A549 (cell line): ENCODE measurements around the gene SYS1. TPM values are rescaled to one million over a fixed set of nuclear protein-coding genes. Genes with fewer than 3 reads are reported as not detected.

Experiments
- ATAC-seq, 2 experiments: fragments of 200-7000 bp in 1 of 2; fragments of >200 bp in 1 of 2; cut with Nextera tagmentation in 1 of 2; cut with Tn5 transposase in 1 of 2; 3 replicates each; pipeline versions ENCODE4 v1.8.0 to v1.9.1; 2018 to 2020; ENCODE audit warnings: mild to moderate bottlenecking in 1 of 2, moderate library complexity in 1 of 2
- CTCF ChIA-PET: fragments of 300-600 bp; sonication (Branson Sonifier 250); formaldehyde crosslinking; extraction: SDS; loops from one replicate; lab custom pipeline; 2021; ENCODE audit warnings: antibody characterized with exemption, inconsistent platforms; lab: Yijun Ruan, JAX
- POLR2A ChIA-PET: fragments of 350-600 bp; formaldehyde crosslinking; extraction: SDS; loops from one replicate; lab custom pipeline; 2021; ENCODE audit warnings: antibody characterized with exemption, inconsistent platforms; lab: Yijun Ruan, JAX
- DNase-seq, 2 experiments: peaks; one replicate each; pipeline versions ENCODE4 v3.0.0 to v3.0.0-alpha.2; 2011 to 2016; ENCODE audit warnings: low read depth in 1 of 2, low spot score in 1 of 2
- FAIRE-seq: peaks from 2 replicates; lab custom pipeline; 2011; peaks lifted over from hg19 to GRCh38; lab: Jason Lieb, UNC
- H3K27ac ChIP-seq, 2 experiments: fragments of >200 bp; sonication (Bioruptor Twin); formaldehyde crosslinking; 3 replicates each; pipeline ENCODE4 v1.5.1; 2016 to 2017
- H3K4me1 ChIP-seq: fragments of >200 bp; sonication (Bioruptor Twin); formaldehyde crosslinking; 3 replicates; pipeline ENCODE4 v1.6.1; 2016
- H3K4me2 ChIP-seq: fragments of >200 bp; sonication (Bioruptor Twin); formaldehyde crosslinking; 3 replicates; pipeline ENCODE4 v1.6.1; 2016
- H3K4me3 ChIP-seq: fragments of >200 bp; sonication (Bioruptor Twin); formaldehyde crosslinking; 3 replicates; pipeline ENCODE4 v1.5.1; 2016
- H3K9me3 ChIP-seq: fragments of >200 bp; sonication (Bioruptor Twin); formaldehyde crosslinking; 3 replicates; pipeline ENCODE4 v1.6.1; 2016
- CEBPB ChIP-seq, 2 experiments: fragments of >200 bp in 1 of 2; sonication (Bioruptor Twin) in 1 of 2; formaldehyde crosslinking in 1 of 2; IDR thresholded peaks; 2 replicates each; pipeline ENCODE4 v1.6.1; 2012 to 2016
- CHD2 ChIP-seq: fragments of 150-350 bp; IDR thresholded peaks from 2 replicates; pipeline ENCODE4 v1.6.1; 2014; ENCODE audit warnings: low read length; ENCODE audit not compliant: partially characterized antibody
- CHD4 ChIP-seq: fragments of 200-600 bp; sonication (generic); IDR thresholded peaks from 2 replicates; pipeline ENCODE4 v1.6.1; 2016; ENCODE audit warnings: antibody characterized with exemption, mild to moderate bottlenecking, borderline replicate concordance
- EHF ChIP-seq: fragments of 250-450 bp; sonication (Bioruptor Pico); IDR thresholded peaks from 2 replicates; pipeline ENCODE4 v1.5.0; 2020; ENCODE audit warnings: mild to moderate bottlenecking
- EP300 ChIP-seq, 2 experiments: fragments of >200 bp; sonication (Bioruptor Twin); formaldehyde crosslinking; IDR thresholded peaks; 2 replicates in 1 of 2; 3 replicates in 1 of 2; pipeline ENCODE4 v1.6.1; 2016 to 2017
- FOSL2 ChIP-seq, 2 experiments: fragments of 450-650 bp in 1 of 2; fragments of >200 bp in 1 of 2; sonication (Bioruptor Twin) in 1 of 2; formaldehyde crosslinking; IDR thresholded peaks; 2 replicates each; pipeline versions ENCODE4 v1.5.0 to v1.6.1; 2016 to 2020; ENCODE audit warnings: mild to moderate bottlenecking in 1 of 2, moderate library complexity in 1 of 2
- FOXS1 ChIP-seq: fragments of 250-450 bp; sonication (Bioruptor Pico); IDR thresholded peaks from 2 replicates; pipeline ENCODE4 v1.5.0; 2020; ENCODE audit warnings: mild to moderate bottlenecking, moderate library complexity
- GATA3 ChIP-seq: IDR thresholded peaks from 2 replicates; pipeline ENCODE4 v1.6.1; 2012; ENCODE audit warnings: borderline replicate concordance
- HDAC2 ChIP-seq: fragments of 200-600 bp; sonication (generic); IDR thresholded peaks from 2 replicates; pipeline ENCODE4 v1.6.1; 2016
- JUNB ChIP-seq: fragments of >200 bp; sonication (Bioruptor Twin); formaldehyde crosslinking; IDR thresholded peaks from 2 replicates; pipeline ENCODE4 v1.6.1; 2016
- KDM5A ChIP-seq: fragments of 200-600 bp; sonication (generic); IDR thresholded peaks from 2 replicates; pipeline ENCODE4 v1.6.1; 2016; ENCODE audit warnings: antibody characterized with exemption, mild to moderate bottlenecking
- MAFK ChIP-seq: fragments of 450-650 bp; IDR thresholded peaks from 2 replicates; pipeline ENCODE4 v1.6.1; 2014; ENCODE audit not compliant: partially characterized antibody
- MYC ChIP-seq: IDR thresholded peaks from 2 replicates; pipeline ENCODE4 v1.6.1; 2012; ENCODE audit warnings: mild to moderate bottlenecking, inconsistent platforms, low read length, improper control_type of control experiment, borderline replicate concordance
- NFE2L2 ChIP-seq: fragments of 150-350 bp; conservative IDR thresholded peaks from 2 replicates; pipeline ENCODE4 v1.6.1; 2014; ENCODE audit warnings: low read length
- NPAS2 ChIP-seq: fragments of 250-450 bp; sonication (Bioruptor Pico); IDR thresholded peaks from 2 replicates; pipeline ENCODE4 v1.8.0; 2022; ENCODE audit warnings: mild to moderate bottlenecking, moderate library complexity, borderline replicate concordance
- RAD21 ChIP-seq, 2 experiments: fragments of >200 bp in 1 of 2; sonication (Bioruptor Twin) in 1 of 2; formaldehyde crosslinking in 1 of 2; IDR thresholded peaks in 1 of 2; conservative IDR thresholded peaks in 1 of 2; 2 replicates in 1 of 2; 3 replicates in 1 of 2; pipeline ENCODE4 v1.6.1; 2012 to 2018; ENCODE audit warnings: inconsistent platforms in 1 of 2
- RCOR1 ChIP-seq: fragments of 150-350 bp; IDR thresholded peaks from 2 replicates; pipeline ENCODE4 v1.6.1; 2014; ENCODE audit warnings: antibody characterized with exemption, low read length, low read depth
- RFX5 ChIP-seq: fragments of 450-650 bp; IDR thresholded peaks from 2 replicates; pipeline ENCODE4 v1.7.1; 2014; ENCODE audit warnings: antibody characterized with exemption, mild to moderate bottlenecking, moderate library complexity
- TP53 ChIP-seq: fragments of 250-450 bp; sonication (Bioruptor Pico); IDR thresholded peaks from 2 replicates; pipeline ENCODE4 v1.5.0; 2021; ENCODE audit warnings: mild to moderate bottlenecking, moderate library complexity
- ZC3H11A ChIP-seq: fragments of 450-650 bp; IDR thresholded peaks from 2 replicates; pipeline ENCODE4 v1.6.1; 2014; ENCODE audit warnings: antibody characterized with exemption, mild to moderate bottlenecking
- ZNF302 ChIP-seq: fragments of 250-450 bp; sonication (Bioruptor Pico); IDR thresholded peaks from 2 replicates; pipeline ENCODE4 v1.9.0; 2021; ENCODE audit warnings: inconsistent platforms, mild to moderate bottlenecking, moderate library complexity
- ZSCAN20 ChIP-seq: fragments of 250-450 bp; sonication (Bioruptor Pico); IDR thresholded peaks from 2 replicates; pipeline ENCODE4 v1.8.0; 2022; ENCODE audit warnings: mild to moderate bottlenecking, moderate library complexity
- WGBS: methylation state at CpG from one replicate; pipeline ENCODE4 v1.1.6; 2017; ENCODE audit errors: missing lambda C conversion rate; 5-methylcytosine and 5-hydroxymethylcytosine counted together
- polyA plus RNA-seq, 4 experiments: library from polyadenylated mRNA; depleted of rRNA in 3 of 4; stranded (reverse); fragments of >200 nt; fragmentation: RNase III in 1 of 4; extraction: RNeasy Plus Mini Kit Qiagen cat#74134 plus additional on column Dnase treatment in 1 of 4; gene quantifications; 2 replicates in 3 of 4; 3 replicates in 1 of 4; pipeline ENCODE4 v1.2.3, GENCODE V29; 2011 to 2017
- TF ChIP-seq, protein P1 (sequence below): IDR thresholded peaks from 2 replicates; pipeline ENCODE4 v1.6.1; 2012
- TF ChIP-seq, protein P2 (sequence below): IDR thresholded peaks from 2 replicates; pipeline ENCODE4 v1.6.1; 2012
- TF ChIP-seq, protein P3 (sequence below): fragments of >200 bp; sonication (Bioruptor Twin); formaldehyde crosslinking; IDR thresholded peaks from 2 replicates; pipeline ENCODE4 v1.6.1; 2016
- TF ChIP-seq, protein P4 (sequence below): fragments of 250-450 bp; sonication (Bioruptor Pico); IDR thresholded peaks from 2 replicates; pipeline ENCODE4 v1.5.0; 2020; ENCODE audit warnings: low read depth, mild to moderate bottlenecking, moderate library complexity
- TF ChIP-seq, protein P5 (sequence below): fragments of 150-350 bp; IDR thresholded peaks from 2 replicates; pipeline ENCODE4 v1.6.1; 2014; ENCODE audit warnings: low read depth, mild to moderate bottlenecking, low read length
- TF ChIP-seq, protein P6 (sequence below): fragments of 200-600 bp; sonication (generic); IDR thresholded peaks from 2 replicates; pipeline ENCODE4 v1.6.1; 2016; ENCODE audit warnings: antibody characterized with exemption, mild to moderate bottlenecking, moderate library complexity

SYS1 gene
- polyA plus RNA-seq, 2 of the 4 experiments (the other 2 are of a cell fraction): 20.2 to 27.6 TPM

DNA sequence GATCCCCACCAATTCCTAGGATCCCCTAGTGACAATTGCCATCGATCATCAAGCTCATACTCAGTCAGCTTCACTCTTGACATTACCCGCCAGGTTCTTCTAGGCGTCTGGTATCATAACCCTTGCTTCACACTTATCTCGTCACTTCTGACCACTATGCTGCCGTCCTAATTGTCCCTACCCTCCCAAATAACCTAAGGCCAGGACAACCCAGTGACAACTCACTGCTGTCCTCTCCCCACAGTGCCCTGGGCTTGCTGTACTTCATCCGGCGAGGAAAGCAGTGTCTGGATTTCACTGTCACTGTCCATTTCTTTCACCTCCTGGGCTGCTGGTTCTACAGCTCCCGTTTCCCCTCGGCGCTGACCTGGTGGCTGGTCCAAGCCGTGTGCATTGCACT is 3.7 kb downstream of the SYS1 start (continued):
- TF ChIP-seq RCOR1: no peak
- TF ChIP-seq FOSL2 (IDR thresholded peaks at IDR 0.05): no peak
- no peak for TF ChIP-seq FOSL2 (CRISPR knock-in tag; IDR thresholded peaks at IDR 0.05)
- TF ChIP-seq EHF (CRISPR knock-in tag): no peak
- TF ChIP-seq KDM5A: no peak
- TF ChIP-seq CEBPB (IDR thresholded peaks at IDR 0.05): no peak
- TF ChIP-seq ZC3H11A: no peak
- TF ChIP-seq, protein P1, sequence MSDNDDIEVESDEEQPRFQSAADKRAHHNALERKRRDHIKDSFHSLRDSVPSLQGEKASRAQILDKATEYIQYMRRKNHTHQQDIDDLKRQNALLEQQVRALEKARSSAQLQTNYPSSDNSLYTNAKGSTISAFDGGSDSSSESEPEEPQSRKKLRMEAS: no peak
- TF ChIP-seq RAD21 (conservative IDR thresholded peaks at IDR 0.05 in 1 of 2, IDR thresholded peaks at IDR 0.05 in 1 of 2): no peak
- TF ChIP-seq ZNF302: no peak

DNA sequence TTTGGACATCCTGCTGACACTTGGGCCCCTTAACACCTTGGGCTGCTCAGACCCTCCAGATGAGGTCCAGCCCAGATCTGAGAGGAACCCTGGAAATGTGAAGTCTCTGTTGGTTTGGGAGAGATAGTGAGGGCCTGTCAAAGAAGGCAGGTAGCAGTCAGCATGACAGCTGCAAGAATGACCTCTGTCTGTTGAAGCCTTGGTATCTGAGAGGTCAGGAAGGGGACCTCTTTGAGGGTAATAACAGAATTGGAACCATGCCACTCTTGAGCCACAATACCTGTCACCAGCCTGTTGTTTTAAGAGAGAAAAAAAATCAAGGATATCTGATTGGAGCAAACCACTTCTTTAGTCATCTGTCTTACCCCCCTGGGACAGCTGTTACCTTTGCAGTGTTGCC is 4.2 kb downstream of the SYS1 start:
- CTCF ChIA-PET: interaction anchor here (1.1 to 12.1 kb wide), 6 partner anchors 12 to 404 kb away, joined by 3 to 240 read pairs (median 16); no protein-coding TSS in a partner anchor
- POLR2A ChIA-PET: no interaction called here
- no peaks in the 10 kb centered on the region for H3K9me3 ChIP-seq
- no peak for DNase-seq
- TF ChIP-seq MAFK: no peak
- TF ChIP-seq CHD2: no peak
- no peak for TF ChIP-seq ZSCAN20
- no peak for TF ChIP-seq EP300 (IDR thresholded peaks at IDR 0.05)
- TF ChIP-seq FOXS1 (CRISPR knock-in tag): no peak
- TF ChIP-seq NFE2L2: no peak
- no peak for TF ChIP-seq JUNB
- TF ChIP-seq RAD21 (conservative IDR thresholded peaks at IDR 0.05 in 1 of 2, IDR thresholded peaks at IDR 0.05 in 1 of 2): no peak
- no peak for TF ChIP-seq GATA3
- no peak for TF ChIP-seq HDAC2
- no peak for TF ChIP-seq EHF (CRISPR knock-in tag)
- TF ChIP-seq, protein P2, sequence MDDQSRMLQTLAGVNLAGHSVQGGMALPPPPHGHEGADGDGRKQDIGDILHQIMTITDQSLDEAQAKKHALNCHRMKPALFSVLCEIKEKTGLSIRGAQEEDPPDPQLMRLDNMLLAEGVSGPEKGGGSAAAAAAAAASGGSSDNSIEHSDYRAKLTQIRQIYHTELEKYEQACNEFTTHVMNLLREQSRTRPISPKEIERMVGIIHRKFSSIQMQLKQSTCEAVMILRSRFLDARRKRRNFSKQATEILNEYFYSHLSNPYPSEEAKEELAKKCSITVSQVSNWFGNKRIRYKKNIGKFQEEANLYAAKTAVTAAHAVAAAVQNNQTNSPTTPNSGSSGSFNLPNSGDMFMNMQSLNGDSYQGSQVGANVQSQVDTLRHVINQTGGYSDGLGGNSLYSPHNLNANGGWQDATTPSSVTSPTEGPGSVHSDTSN: no peak
- no peak for TF ChIP-seq MYC
- TF ChIP-seq, protein P3, sequence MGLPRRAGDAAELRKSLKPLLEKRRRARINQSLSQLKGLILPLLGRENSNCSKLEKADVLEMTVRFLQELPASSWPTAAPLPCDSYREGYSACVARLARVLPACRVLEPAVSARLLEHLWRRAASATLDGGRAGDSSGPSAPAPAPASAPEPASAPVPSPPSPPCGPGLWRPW: no peak
- TF ChIP-seq TP53 (CRISPR knock-in tag): no peak
- TF ChIP-seq, protein P4, sequence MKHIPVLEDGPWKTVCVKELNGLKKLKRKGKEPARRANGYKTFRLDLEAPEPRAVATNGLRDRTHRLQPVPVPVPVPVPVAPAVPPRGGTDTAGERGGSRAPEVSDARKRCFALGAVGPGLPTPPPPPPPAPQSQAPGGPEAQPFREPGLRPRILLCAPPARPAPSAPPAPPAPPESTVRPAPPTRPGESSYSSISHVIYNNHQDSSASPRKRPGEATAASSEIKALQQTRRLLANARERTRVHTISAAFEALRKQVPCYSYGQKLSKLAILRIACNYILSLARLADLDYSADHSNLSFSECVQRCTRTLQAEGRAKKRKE (CRISPR knock-in tag): no peak
- TF ChIP-seq RFX5: no peak
- H3K4me1 ChIP-seq: peaks cover 4% of the 10 kb centered on the region; the same call in 1 of the 3 replicates
- ATAC-seq: no peak
- no peak overlapping the region for H3K4me2 ChIP-seq
- no peak overlapping the region for H3K4me3 ChIP-seq
- no peak for FAIRE-seq
- no peak overlapping the region for H3K27ac ChIP-seq

DNA sequence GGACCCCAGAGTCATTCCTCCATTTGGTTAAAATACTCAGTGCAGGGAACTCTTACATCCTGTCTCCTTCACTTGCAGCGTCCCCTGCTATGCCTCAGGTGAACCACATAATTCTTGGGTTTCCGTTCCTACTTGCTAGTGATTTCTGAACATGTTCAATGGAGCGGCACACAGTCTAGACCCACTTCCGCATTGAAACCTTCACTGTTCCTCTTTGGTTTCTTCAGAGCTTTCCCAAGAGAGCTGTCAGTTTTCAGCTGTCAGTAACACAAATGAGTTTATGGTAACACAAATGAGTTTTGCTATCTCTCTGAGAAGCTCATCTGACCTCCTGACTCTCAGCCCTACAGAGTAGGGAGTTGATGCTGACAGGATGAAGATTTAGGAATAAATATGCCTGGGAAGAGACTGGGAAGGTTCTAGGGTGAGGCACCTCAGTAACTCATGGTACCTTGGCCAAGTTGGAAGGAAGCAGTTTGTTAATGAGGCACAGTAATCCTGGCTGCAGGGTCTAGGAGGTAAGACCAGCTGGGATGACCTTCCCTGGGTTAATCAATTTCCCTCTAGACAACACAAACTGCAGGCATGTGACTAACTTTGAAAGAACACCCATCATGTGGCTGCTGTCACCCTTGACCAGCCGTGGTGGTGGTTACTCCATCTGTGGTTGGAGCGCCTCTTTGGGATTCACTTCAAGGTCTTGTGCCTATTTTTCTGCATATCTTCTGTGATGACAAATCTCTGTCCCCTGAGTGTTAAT is 5.4 kb downstream of the SYS1 start:
- no peak for FAIRE-seq
- H3K4me1 ChIP-seq: peaks cover 4% of the 10 kb centered on the region; the same call in 1 of the 3 replicates
- ATAC-seq: no peak
- no peaks in the 10 kb centered on the region for H3K9me3 ChIP-seq
- no peak overlapping the region for H3K4me2 ChIP-seq
- no peak for DNase-seq
- ChIA-PET CTCF (interaction anchor here (0.9 to 12.1 kb wide), 9 partner anchors 10 to 403 kb away, joined by 3 to 240 read pairs (median 7); partner anchors contain the start of gene TP53TG5), POLR2A (no interaction called here)
- H3K27ac ChIP-seq: no peak overlapping the region
- H3K4me3 ChIP-seq: no peak overlapping the region
- WGBS: 89% methylated on average over 6 of the region's 6 CpGs
- TF ChIP-seq JUNB (no peak), CHD4 (no peak), NPAS2 (CRISPR knock-in tag) (no peak)
- TF ChIP-seq, protein P2: no peak
- TF ChIP-seq, protein P5, sequence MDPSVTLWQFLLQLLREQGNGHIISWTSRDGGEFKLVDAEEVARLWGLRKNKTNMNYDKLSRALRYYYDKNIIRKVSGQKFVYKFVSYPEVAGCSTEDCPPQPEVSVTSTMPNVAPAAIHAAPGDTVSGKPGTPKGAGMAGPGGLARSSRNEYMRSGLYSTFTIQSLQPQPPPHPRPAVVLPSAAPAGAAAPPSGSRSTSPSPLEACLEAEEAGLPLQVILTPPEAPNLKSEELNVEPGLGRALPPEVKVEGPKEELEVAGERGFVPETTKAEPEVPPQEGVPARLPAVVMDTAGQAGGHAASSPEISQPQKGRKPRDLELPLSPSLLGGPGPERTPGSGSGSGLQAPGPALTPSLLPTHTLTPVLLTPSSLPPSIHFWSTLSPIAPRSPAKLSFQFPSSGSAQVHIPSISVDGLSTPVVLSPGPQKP: no peak
- TF ChIP-seq, protein P6, sequence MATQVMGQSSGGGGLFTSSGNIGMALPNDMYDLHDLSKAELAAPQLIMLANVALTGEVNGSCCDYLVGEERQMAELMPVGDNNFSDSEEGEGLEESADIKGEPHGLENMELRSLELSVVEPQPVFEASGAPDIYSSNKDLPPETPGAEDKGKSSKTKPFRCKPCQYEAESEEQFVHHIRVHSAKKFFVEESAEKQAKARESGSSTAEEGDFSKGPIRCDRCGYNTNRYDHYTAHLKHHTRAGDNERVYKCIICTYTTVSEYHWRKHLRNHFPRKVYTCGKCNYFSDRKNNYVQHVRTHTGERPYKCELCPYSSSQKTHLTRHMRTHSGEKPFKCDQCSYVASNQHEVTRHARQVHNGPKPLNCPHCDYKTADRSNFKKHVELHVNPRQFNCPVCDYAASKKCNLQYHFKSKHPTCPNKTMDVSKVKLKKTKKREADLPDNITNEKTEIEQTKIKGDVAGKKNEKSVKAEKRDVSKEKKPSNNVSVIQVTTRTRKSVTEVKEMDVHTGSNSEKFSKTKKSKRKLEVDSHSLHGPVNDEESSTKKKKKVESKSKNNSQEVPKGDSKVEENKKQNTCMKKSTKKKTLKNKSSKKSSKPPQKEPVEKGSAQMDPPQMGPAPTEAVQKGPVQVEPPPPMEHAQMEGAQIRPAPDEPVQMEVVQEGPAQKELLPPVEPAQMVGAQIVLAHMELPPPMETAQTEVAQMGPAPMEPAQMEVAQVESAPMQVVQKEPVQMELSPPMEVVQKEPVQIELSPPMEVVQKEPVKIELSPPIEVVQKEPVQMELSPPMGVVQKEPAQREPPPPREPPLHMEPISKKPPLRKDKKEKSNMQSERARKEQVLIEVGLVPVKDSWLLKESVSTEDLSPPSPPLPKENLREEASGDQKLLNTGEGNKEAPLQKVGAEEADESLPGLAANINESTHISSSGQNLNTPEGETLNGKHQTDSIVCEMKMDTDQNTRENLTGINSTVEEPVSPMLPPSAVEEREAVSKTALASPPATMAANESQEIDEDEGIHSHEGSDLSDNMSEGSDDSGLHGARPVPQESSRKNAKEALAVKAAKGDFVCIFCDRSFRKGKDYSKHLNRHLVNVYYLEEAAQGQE: no peak
